Breast epithelium (tissue), 3 donors: Measurements from ENCODE around the gene RWDD4.

Source experiments
- POLR2AphosphoS5 ChIP-seq, 3 donors: sonication (generic); formaldehyde crosslinking; IDR thresholded peaks; one replicate each; pipeline ENCODE4 v1.6.1; 2017; ENCODE audit warnings: antibody characterized with exemption in 3 of 3
- TF ChIP-seq, protein P1 (sequence below), 3 donors: fragments of 450-650 bp; IDR thresholded peaks; one replicate each; pipeline ENCODE4 v1.5.1; 2016 to 2017; ENCODE audit warnings: antibody characterized with exemption in 3 of 3, mild to moderate bottlenecking in 3 of 3, moderate library complexity in 3 of 3

DNA sequence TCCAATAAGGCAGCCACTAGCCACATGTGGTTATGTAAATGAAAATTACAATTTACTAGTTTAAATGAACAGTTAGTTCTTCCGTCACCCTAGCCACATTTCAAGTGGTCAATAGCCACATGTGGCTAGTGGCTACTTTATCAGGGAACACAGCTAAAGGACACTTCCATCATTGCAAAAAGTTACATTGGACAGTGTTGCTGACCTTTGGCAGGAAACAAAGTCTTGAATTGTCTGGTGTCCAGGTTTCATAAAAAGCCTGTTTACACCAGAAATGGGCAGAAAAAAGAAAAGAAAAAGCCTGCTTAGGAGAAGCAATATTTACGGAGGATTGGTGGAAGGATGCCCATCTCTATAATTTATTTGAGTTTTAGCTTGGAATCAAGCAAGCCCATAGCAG, 38.6 kb downstream of the RWDD4 start:
- TF ChIP-seq, protein P1, sequence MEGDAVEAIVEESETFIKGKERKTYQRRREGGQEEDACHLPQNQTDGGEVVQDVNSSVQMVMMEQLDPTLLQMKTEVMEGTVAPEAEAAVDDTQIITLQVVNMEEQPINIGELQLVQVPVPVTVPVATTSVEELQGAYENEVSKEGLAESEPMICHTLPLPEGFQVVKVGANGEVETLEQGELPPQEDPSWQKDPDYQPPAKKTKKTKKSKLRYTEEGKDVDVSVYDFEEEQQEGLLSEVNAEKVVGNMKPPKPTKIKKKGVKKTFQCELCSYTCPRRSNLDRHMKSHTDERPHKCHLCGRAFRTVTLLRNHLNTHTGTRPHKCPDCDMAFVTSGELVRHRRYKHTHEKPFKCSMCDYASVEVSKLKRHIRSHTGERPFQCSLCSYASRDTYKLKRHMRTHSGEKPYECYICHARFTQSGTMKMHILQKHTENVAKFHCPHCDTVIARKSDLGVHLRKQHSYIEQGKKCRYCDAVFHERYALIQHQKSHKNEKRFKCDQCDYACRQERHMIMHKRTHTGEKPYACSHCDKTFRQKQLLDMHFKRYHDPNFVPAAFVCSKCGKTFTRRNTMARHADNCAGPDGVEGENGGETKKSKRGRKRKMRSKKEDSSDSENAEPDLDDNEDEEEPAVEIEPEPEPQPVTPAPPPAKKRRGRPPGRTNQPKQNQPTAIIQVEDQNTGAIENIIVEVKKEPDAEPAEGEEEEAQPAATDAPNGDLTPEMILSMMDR (IDR thresholded peaks at IDR 0.05): no peak
- no peak for TF ChIP-seq POLR2AphosphoS5 (IDR thresholded peaks at IDR 0.05)
